ENCODE measurements around the gene GPR85.

Gene GPR85

GRCh38 chr7:113087071-113087998 is 708 bp upstream of the GPR85 start:
- ATAC-seq (ENCODE audit: insufficient read depth, low read depth) (peak; percentile 91), DNase-seq (no peak)
- no peak overlapping the region for H3K9ac ChIP-seq (ENCODE audit: low read depth, low read length)

DNA sequence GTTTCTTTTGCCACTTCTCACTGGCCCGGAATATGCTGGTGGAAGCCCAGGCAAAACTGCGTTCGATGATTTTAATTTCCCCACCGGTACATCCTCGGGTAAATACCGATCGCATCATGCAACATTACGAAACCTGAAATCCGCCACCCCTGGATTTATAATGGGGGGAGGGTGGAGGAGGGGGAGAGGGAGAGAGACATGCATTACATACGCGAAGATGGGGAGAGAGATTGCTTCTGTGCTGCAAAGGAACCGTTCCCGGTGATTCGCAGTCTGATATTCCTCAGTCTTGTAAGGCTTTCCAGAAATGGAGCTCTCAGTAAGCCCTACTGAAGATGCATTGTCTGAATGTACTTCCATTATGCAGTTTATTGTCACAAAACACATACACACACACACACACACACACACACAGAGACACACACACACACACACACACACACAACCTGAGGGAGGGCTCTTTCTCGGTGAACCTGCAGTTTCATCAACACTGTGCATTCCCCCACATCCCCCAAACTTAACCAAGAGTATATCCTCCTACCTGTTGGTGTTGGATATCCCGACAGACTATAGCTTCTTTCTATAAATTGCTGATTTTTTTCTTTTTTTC is 741 bp downstream of the GPR85 start:
- H3K4me2 ChIP-seq (ENCODE audit: insufficient read depth, low read length): no peak overlapping the region
- ATAC-seq (ENCODE audit: insufficient read depth, low read depth): no peak
- DNase-seq: no peak
- H3K9ac ChIP-seq (ENCODE audit: low read depth, low read length): no peak overlapping the region
- H3K27ac ChIP-seq (ENCODE audit: low read length): no peak overlapping the region
- TF ChIP-seq, protein P1, sequence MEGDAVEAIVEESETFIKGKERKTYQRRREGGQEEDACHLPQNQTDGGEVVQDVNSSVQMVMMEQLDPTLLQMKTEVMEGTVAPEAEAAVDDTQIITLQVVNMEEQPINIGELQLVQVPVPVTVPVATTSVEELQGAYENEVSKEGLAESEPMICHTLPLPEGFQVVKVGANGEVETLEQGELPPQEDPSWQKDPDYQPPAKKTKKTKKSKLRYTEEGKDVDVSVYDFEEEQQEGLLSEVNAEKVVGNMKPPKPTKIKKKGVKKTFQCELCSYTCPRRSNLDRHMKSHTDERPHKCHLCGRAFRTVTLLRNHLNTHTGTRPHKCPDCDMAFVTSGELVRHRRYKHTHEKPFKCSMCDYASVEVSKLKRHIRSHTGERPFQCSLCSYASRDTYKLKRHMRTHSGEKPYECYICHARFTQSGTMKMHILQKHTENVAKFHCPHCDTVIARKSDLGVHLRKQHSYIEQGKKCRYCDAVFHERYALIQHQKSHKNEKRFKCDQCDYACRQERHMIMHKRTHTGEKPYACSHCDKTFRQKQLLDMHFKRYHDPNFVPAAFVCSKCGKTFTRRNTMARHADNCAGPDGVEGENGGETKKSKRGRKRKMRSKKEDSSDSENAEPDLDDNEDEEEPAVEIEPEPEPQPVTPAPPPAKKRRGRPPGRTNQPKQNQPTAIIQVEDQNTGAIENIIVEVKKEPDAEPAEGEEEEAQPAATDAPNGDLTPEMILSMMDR (IDR thresholded peaks at IDR 0.05; ENCODE audit: borderline replicate concordance, extremely low read depth, low read length, poor library complexity, severe bottlenecking): no peak
- no peak for TF ChIP-seq EZH2 (IDR thresholded peaks at IDR 0.05; ENCODE audit: borderline replicate concordance, low read depth, low read length, severe bottlenecking)
- H3K27me3 ChIP-seq (ENCODE audit: insufficient read depth, low read length, poor library complexity): peaks cover 9% of the 10 kb centered on the region
- no peak overlapping the region for H2AFZ ChIP-seq (ENCODE audit: low read depth, low read length)
- H3K9me3 ChIP-seq (ENCODE audit: insufficient read depth, low read length, severe bottlenecking): no peaks in the 10 kb centered on the region
- H3K4me1 ChIP-seq (ENCODE audit: insufficient read depth, low read length): no peaks in the 10 kb centered on the region
- no peaks in the 10 kb centered on the region for H3K79me2 ChIP-seq (ENCODE audit: insufficient read depth, low read length)
- no peaks in the 10 kb centered on the region for H4K20me1 ChIP-seq (ENCODE audit: insufficient read depth, low read length)
- no peaks in the 10 kb centered on the region for H3K36me3 ChIP-seq (ENCODE audit: insufficient read depth, low read length)
- H3K4me3 ChIP-seq (ENCODE audit: low read depth in 1 of 2, low read length in 2 of 2): no peak overlapping the region

More at GRCh38 chr7:113087071-113087998, 708 bp upstream of the GPR85 start:
- H3K4me3 ChIP-seq (ENCODE audit: low read depth in 1 of 2, low read length in 2 of 2): no peak overlapping the region
- H2AFZ ChIP-seq (ENCODE audit: low read depth, low read length): no peak overlapping the region
- no peak overlapping the region for H3K27ac ChIP-seq (ENCODE audit: low read length)
- H4K20me1 ChIP-seq (ENCODE audit: insufficient read depth, low read length): no peaks in the 10 kb centered on the region
- H3K9me3 ChIP-seq (ENCODE audit: insufficient read depth, low read length, severe bottlenecking): no peaks in the 10 kb centered on the region
- H3K4me1 ChIP-seq (ENCODE audit: insufficient read depth, low read length): no peaks in the 10 kb centered on the region
- no peak for TF ChIP-seq EZH2 (IDR thresholded peaks at IDR 0.05; ENCODE audit: borderline replicate concordance, low read depth, low read length, severe bottlenecking)
- TF ChIP-seq, protein P1 (IDR thresholded peaks at IDR 0.05; ENCODE audit: borderline replicate concordance, extremely low read depth, low read length, poor library complexity, severe bottlenecking): no peak
- H3K27me3 ChIP-seq (ENCODE audit: insufficient read depth, low read length, poor library complexity): peaks cover 9% of the 10 kb centered on the region
- H3K36me3 ChIP-seq (ENCODE audit: insufficient read depth, low read length): no peaks in the 10 kb centered on the region
- H3K79me2 ChIP-seq (ENCODE audit: insufficient read depth, low read length): no peaks in the 10 kb centered on the region
- no peak overlapping the region for H3K4me2 ChIP-seq (ENCODE audit: insufficient read depth, low read length)

- H3K4me1 ChIP-seq (ENCODE audit: insufficient read depth, low read length): no peaks in the 10 kb centered on the region
- no peaks in the 10 kb centered on the region for H3K36me3 ChIP-seq (ENCODE audit: insufficient read depth, low read length)
- H3K27ac ChIP-seq (ENCODE audit: low read length): no peak overlapping the region
- no peaks in the 10 kb centered on the region for H3K9me3 ChIP-seq (ENCODE audit: insufficient read depth, low read length, severe bottlenecking)
- peaks cover 9% of the 10 kb centered on the region for H3K27me3 ChIP-seq (ENCODE audit: insufficient read depth, low read length, poor library complexity)
- DNase-seq (no peak), ATAC-seq (ENCODE audit: insufficient read depth, low read depth) (no peak)
- no peak overlapping the region for H3K4me3 ChIP-seq (ENCODE audit: low read depth in 1 of 2, low read length in 2 of 2)
- H3K4me2 ChIP-seq (ENCODE audit: insufficient read depth, low read length): no peak overlapping the region
- H3K79me2 ChIP-seq (ENCODE audit: insufficient read depth, low read length): no peaks in the 10 kb centered on the region
- no peak overlapping the region for H3K9ac ChIP-seq (ENCODE audit: low read depth, low read length)
- no peak overlapping the region for H2AFZ ChIP-seq (ENCODE audit: low read depth, low read length)
- TF ChIP-seq, protein P1 (IDR thresholded peaks at IDR 0.05; ENCODE audit: borderline replicate concordance, extremely low read depth, low read length, poor library complexity, severe bottlenecking): no peak
- no peak for TF ChIP-seq EZH2 (IDR thresholded peaks at IDR 0.05; ENCODE audit: borderline replicate concordance, low read depth, low read length, severe bottlenecking)
- H4K20me1 ChIP-seq (ENCODE audit: insufficient read depth, low read length): no peaks in the 10 kb centered on the region
These were observed 2.0 kb downstream of the GPR85 start for GRCh38 chr7:113084496-113085172.
